Activated CD8-positive, alpha-beta T cell treated with anti-CD3 and anti-CD28 coated beads, Interleukin-2, amount 10 ng/mL, durations not matched to agents 7 days and 5 days (primary cell): Measurements from ENCODE around the gene SGO2. TPM values are rescaled to one million over a fixed set of nuclear protein-coding genes. Genes with fewer than 3 reads are reported as not detected.

ENCODE experiments used
- ATAC-seq: fragments of 150-1000 bp; cut with Tn5 transposase; one replicate; pipeline ENCODE4 v1.10.0; 2021; ENCODE audit warnings: moderate library complexity
- CTCF ChIA-PET: fragments of 350-600 bp; sonication (Branson Sonifier 250); formaldehyde crosslinking; loops from one replicate; lab custom pipeline; 2021; ENCODE audit warnings: antibody characterized with exemption; lab: Charles Lee
- POLR2A ChIA-PET: fragments of 350-600 bp; sonication (Branson Sonifier 250); formaldehyde crosslinking; loops from one replicate; lab custom pipeline; 2021; ENCODE audit warnings: antibody characterized with exemption; lab: Charles Lee
- DNase-seq: peaks from one replicate; pipeline ENCODE4 v3.0.0-alpha.2; 2020
- H3K27ac Mint-ChIP-seq: one replicate; pipeline ENCODE4 v1.8.0; 2021; ENCODE audit warnings: mild to moderate bottlenecking, mixed read lengths
- H3K27me3 Mint-ChIP-seq: one replicate; pipeline ENCODE4 v1.8.0; 2021; ENCODE audit warnings: low read depth, mixed read lengths
- H3K36me3 Mint-ChIP-seq: one replicate; pipeline ENCODE4 v1.8.0; 2021; ENCODE audit warnings: low read depth, mixed read lengths
- H3K4me1 Mint-ChIP-seq: one replicate; pipeline ENCODE4 v1.8.0; 2021; ENCODE audit warnings: low read depth, mixed read lengths
- H3K4me3 Mint-ChIP-seq: one replicate; pipeline ENCODE4 v1.8.0; 2021; ENCODE audit warnings: mild to moderate bottlenecking, mixed read lengths
- H3K9me3 Mint-ChIP-seq: one replicate; pipeline ENCODE4 v1.8.0; 2022; ENCODE audit warnings: mixed read lengths; ENCODE audit not compliant: insufficient read depth
- total RNA-seq, 2 experiments: library from RNA; stranded (reverse); gene quantifications; one replicate each; pipeline ENCODE4 v1.2.3, GENCODE V29; 2021

Gene SGO2
- total RNA-seq, 2 experiments from 2014 or later, result 54.4 to 56.5 TPM

GRCh38 chr2:200614249-200614648 is 88.2 kb downstream of the SGO2 start:
- H3K4me1 Mint-ChIP-seq, result peaks cover 12% of the 10 kb centered on the region
- no peak for DNase-seq
- no peak overlapping the region for H3K27ac Mint-ChIP-seq
- H3K27me3 Mint-ChIP-seq, result peaks cover 9% of the 10 kb centered on the region
- ATAC-seq, result no peak
- no peaks in the 10 kb centered on the region for H3K36me3 Mint-ChIP-seq
- POLR2A ChIA-PET, result interaction anchor here (0.6 kb wide), 1 partner anchor 84 kb away, joined by 3 read pairs; no protein-coding TSS in a partner anchor
- H3K4me3 Mint-ChIP-seq, result no peak overlapping the region
- no peaks in the 10 kb centered on the region for H3K9me3 Mint-ChIP-seq
- CTCF ChIA-PET, result interaction anchor here (2.0 kb wide), 1 partner anchor 99 kb away, joined by 6 read pairs; no protein-coding TSS in a partner anchor

GRCh38 chr2:200615247-200615646 is 89.2 kb downstream of the SGO2 start:
- H3K27ac Mint-ChIP-seq, result no peak overlapping the region
- H3K4me3 Mint-ChIP-seq, result no peak overlapping the region
- no peaks in the 10 kb centered on the region for H3K36me3 Mint-ChIP-seq
- H3K4me1 Mint-ChIP-seq, result peaks cover 12% of the 10 kb centered on the region
- no peaks in the 10 kb centered on the region for H3K9me3 Mint-ChIP-seq
- POLR2A ChIA-PET, result interaction anchor here (0.6 kb wide), 1 partner anchor 147 kb away, joined by 3 read pairs; no protein-coding TSS in a partner anchor
- no peak for ATAC-seq
- CTCF ChIA-PET, result interaction anchor here (2.0 kb wide), 1 partner anchor 98 kb away, joined by 6 read pairs; no protein-coding TSS in a partner anchor
- peaks cover 6% of the 10 kb centered on the region for H3K27me3 Mint-ChIP-seq
- DNase-seq, result no peak

GRCh38 chr2:200616193-200616592 is 90.2 kb downstream of the SGO2 start:
- Mint-ChIP-seq H3K36me3 (no peaks in the 10 kb centered on the region), H3K27me3 (peaks cover 6% of the 10 kb centered on the region), H3K4me3 (no peak overlapping the region), H3K9me3 (no peaks in the 10 kb centered on the region), H3K27ac (no peak overlapping the region), H3K4me1 (peaks cover 12% of the 10 kb centered on the region)
- POLR2A ChIA-PET, result no interaction called here
- ATAC-seq, result no peak
- CTCF ChIA-PET, result interaction anchor here (1.0 to 2.0 kb wide), 2 partner anchors 83 to 97 kb away, joined by 3 to 6 read pairs; no protein-coding TSS in a partner anchor
- DNase-seq, result no peak

- CTCF ChIA-PET, result interaction anchor here (1.0 to 1.1 kb wide), 2 partner anchors 9 to 83 kb away, joined by 3 read pairs; no protein-coding TSS in a partner anchor
- peaks cover 12% of the 10 kb centered on the region for H3K4me1 Mint-ChIP-seq
- DNase-seq, result no peak
- no peak overlapping the region for H3K4me3 Mint-ChIP-seq
- H3K9me3 Mint-ChIP-seq, result no peaks in the 10 kb centered on the region
- no peak overlapping the region for H3K27ac Mint-ChIP-seq
- H3K36me3 Mint-ChIP-seq, result no peaks in the 10 kb centered on the region
- H3K27me3 Mint-ChIP-seq, result peaks cover 6% of the 10 kb centered on the region
- ATAC-seq, result no peak
- POLR2A ChIA-PET, result no interaction called here
Observed at GRCh38 chr2:200616656-200617055, 90.6 kb downstream of the SGO2 start.

GRCh38 chr2:200617156-200618053 is 91.4 kb downstream of the SGO2 start:
- Mint-ChIP-seq H3K27ac (no peak overlapping the region), H3K9me3 (no peaks in the 10 kb centered on the region), H3K4me1 (peaks cover 12% of the 10 kb centered on the region), H3K4me3 (no peak overlapping the region), H3K36me3 (no peaks in the 10 kb centered on the region), H3K27me3 (peaks cover 6% of the 10 kb centered on the region)
- ChIA-PET CTCF (interaction anchor here (1.0 to 1.1 kb wide), 3 partner anchors 8 to 134 kb away, joined by 3 read pairs; no protein-coding TSS in a partner anchor), POLR2A (interaction anchor here (0.7 kb wide), 1 partner anchor 15 kb away, joined by 3 read pairs; no protein-coding TSS in a partner anchor)
- ATAC-seq (no peak), DNase-seq (no peak)

- ATAC-seq (no peak), DNase-seq (no peak)
- Mint-ChIP-seq H3K9me3 (no peaks in the 10 kb centered on the region), H3K36me3 (no peaks in the 10 kb centered on the region), H3K27me3 (peaks cover 6% of the 10 kb centered on the region), H3K4me3 (no peak overlapping the region), H3K4me1 (peaks cover 12% of the 10 kb centered on the region), H3K27ac (no peak overlapping the region)
- CTCF ChIA-PET, result interaction anchor here (1.0 kb wide), 1 partner anchor 134 kb away, joined by 3 read pairs; no protein-coding TSS in a partner anchor
- POLR2A ChIA-PET, result interaction anchor here (0.7 kb wide), 1 partner anchor 16 kb away, joined by 3 read pairs; no protein-coding TSS in a partner anchor
Observed at GRCh38 chr2:200618054-200618419, 92.0 kb downstream of the SGO2 start.

GRCh38 chr2:200618590-200619021 is 92.6 kb downstream of the SGO2 start:
- POLR2A ChIA-PET, result no interaction called here
- no peak overlapping the region for H3K27ac Mint-ChIP-seq
- peaks cover 12% of the 10 kb centered on the region for H3K4me1 Mint-ChIP-seq
- H3K27me3 Mint-ChIP-seq, result peaks cover 7% of the 10 kb centered on the region
- H3K36me3 Mint-ChIP-seq, result no peaks in the 10 kb centered on the region
- CTCF ChIA-PET, result no interaction called here
- DNase-seq (no peak), ATAC-seq (no peak)
- no peak overlapping the region for H3K4me3 Mint-ChIP-seq
- no peaks in the 10 kb centered on the region for H3K9me3 Mint-ChIP-seq

GRCh38 chr2:200619279-200619678 is 93.3 kb downstream of the SGO2 start:
- H3K4me1 Mint-ChIP-seq, result peaks cover 12% of the 10 kb centered on the region
- CTCF ChIA-PET, result no interaction called here

GRCh38 chr2:200620606-200621390 is 94.8 kb downstream of the SGO2 start:
- Mint-ChIP-seq H3K36me3 (no peaks in the 10 kb centered on the region), H3K4me1 (peaks cover 12% of the 10 kb centered on the region), H3K9me3 (no peaks in the 10 kb centered on the region), H3K4me3 (no peak overlapping the region), H3K27ac (no peak overlapping the region), H3K27me3 (peaks cover 8% of the 10 kb centered on the region)
- POLR2A ChIA-PET, result no interaction called here
- CTCF ChIA-PET, result no interaction called here
- ATAC-seq (no peak), DNase-seq (no peak)

More at GRCh38 chr2:200619279-200619678, 93.3 kb downstream of the SGO2 start:
- DNase-seq, result no peak
- H3K36me3 Mint-ChIP-seq, result no peaks in the 10 kb centered on the region
- no peak overlapping the region for H3K4me3 Mint-ChIP-seq
- ATAC-seq, result no peak
- H3K27ac Mint-ChIP-seq, result no peak overlapping the region
- peaks cover 7% of the 10 kb centered on the region for H3K27me3 Mint-ChIP-seq
- POLR2A ChIA-PET, result no interaction called here
- no peaks in the 10 kb centered on the region for H3K9me3 Mint-ChIP-seq

- no peaks in the 10 kb centered on the region for H3K36me3 Mint-ChIP-seq
- peaks cover 5% of the 10 kb centered on the region for H3K27me3 Mint-ChIP-seq
- peaks cover 9% of the 10 kb centered on the region for H3K4me1 Mint-ChIP-seq
- ATAC-seq, result no peak
- DNase-seq, result no peak
- H3K4me3 Mint-ChIP-seq, result no peak overlapping the region
- no peak overlapping the region for H3K27ac Mint-ChIP-seq
- POLR2A ChIA-PET, result no interaction called here
- H3K9me3 Mint-ChIP-seq, result no peaks in the 10 kb centered on the region
- CTCF ChIA-PET, result no interaction called here
Observed at GRCh38 chr2:200622106-200622505, 96.1 kb downstream of the SGO2 start.

- ChIA-PET CTCF (interaction anchor here (1.1 kb wide), 1 partner anchor 445 kb away, joined by 3 read pairs; no protein-coding TSS in a partner anchor), POLR2A (no interaction called here)
- no peak overlapping the region for H3K27ac Mint-ChIP-seq
- H3K36me3 Mint-ChIP-seq, result no peaks in the 10 kb centered on the region
- DNase-seq (no peak), ATAC-seq (no peak)
- no peak overlapping the region for H3K4me3 Mint-ChIP-seq
- H3K9me3 Mint-ChIP-seq, result no peaks in the 10 kb centered on the region
- peaks cover 14% of the 10 kb centered on the region for H3K27me3 Mint-ChIP-seq
- no peaks in the 10 kb centered on the region for H3K4me1 Mint-ChIP-seq
Observed at GRCh38 chr2:200624026-200624425, 98.0 kb downstream of the SGO2 start.
